GM23338 (cell line): ENCODE measurements around the gene SELPLG. TPM values are rescaled to one million over a fixed set of nuclear protein-coding genes. Genes with fewer than 3 reads are reported as not detected.

Source experiments
- ATAC-seq: fragments of 200-7000 bp; cut with Tn5 transposase; 3 replicates; pipeline ENCODE4 v1.9.1; 2020
- DNase-seq: peaks from one replicate; pipeline ENCODE4 v3.0.0-alpha.2; 2015; ENCODE audit warnings: low spot score
- H2AFZ ChIP-seq: fragments of 200-600 bp; sonication (generic); 2 replicates; pipeline ENCODE4 v1.8.0; 2016; ENCODE audit warnings: antibody characterized with exemption, mild to moderate bottlenecking, moderate library complexity
- H3F3A ChIP-seq: fragments of 200-600 bp; sonication (generic); replicated peaks from 2 replicates; pipeline ENCODE4 v1.8.0; 2017; ENCODE audit warnings: antibody characterized with exemption, mixed run types, low read depth
- H3K27ac ChIP-seq: fragments of 200-600 bp; sonication (generic); 2 replicates; pipeline ENCODE4 v1.6.1; 2016; ENCODE audit warnings: low read depth
- H3K27me3 ChIP-seq: fragments of 200-600 bp; sonication (generic); 2 replicates; pipeline ENCODE4 v1.8.0; 2016; ENCODE audit warnings: mild to moderate bottlenecking, mixed run types, moderate library complexity; ENCODE audit not compliant: insufficient read depth
- H3K36me3 ChIP-seq: fragments of 200-600 bp; sonication (generic); 2 replicates; pipeline ENCODE4 v1.8.0; 2016; ENCODE audit warnings: mild to moderate bottlenecking; ENCODE audit not compliant: insufficient read depth
- H3K4me1 ChIP-seq: fragments of 200-600 bp; sonication (generic); 2 replicates; pipeline ENCODE4 v1.8.0; 2016; ENCODE audit warnings: mild to moderate bottlenecking, moderate library complexity; ENCODE audit not compliant: insufficient read depth
- H3K4me2 ChIP-seq: fragments of 200-600 bp; sonication (generic); 2 replicates; pipeline ENCODE4 v1.7.1; 2017; ENCODE audit warnings: mixed run types
- H3K4me3 ChIP-seq: fragments of 200-600 bp; sonication (generic); 2 replicates; pipeline ENCODE4 v1.6.1; 2016; ENCODE audit warnings: mixed run types
- H3K79me2 ChIP-seq: fragments of 200-600 bp; sonication (generic); replicated peaks from 2 replicates; pipeline ENCODE4 v1.8.0; 2017; ENCODE audit warnings: mild to moderate bottlenecking; ENCODE audit not compliant: insufficient read depth
- H3K9me2 ChIP-seq: fragments of 200-600 bp; sonication (generic); 2 replicates; pipeline ENCODE4 v1.8.0; 2017; ENCODE audit not compliant: insufficient read depth
- H4K20me1 ChIP-seq: fragments of 200-600 bp; sonication (generic); replicated peaks from 2 replicates; pipeline ENCODE4 v1.8.0; 2017; ENCODE audit warnings: mild to moderate bottlenecking; ENCODE audit not compliant: insufficient read depth
- H3K27ac Mint-ChIP-seq: 2 replicates; pipeline ENCODE4 v1.8.0; 2020; ENCODE audit warnings: inconsistent platforms, mild to moderate bottlenecking, moderate library complexity, mixed read lengths
- H3K27me3 Mint-ChIP-seq: 3 replicates; pipeline ENCODE4 v1.8.0; 2022; ENCODE audit warnings: low read depth, mild to moderate bottlenecking, moderate library complexity, mixed read lengths, inconsistent platforms; ENCODE audit not compliant: insufficient read depth, poor library complexity
- H3K36me3 Mint-ChIP-seq: 3 replicates; pipeline ENCODE4 v1.8.0; 2021; ENCODE audit warnings: low read depth, mild to moderate bottlenecking, inconsistent platforms, moderate library complexity, mixed read lengths
- H3K4me1 Mint-ChIP-seq: 3 replicates; pipeline ENCODE4 v1.8.0; 2020; ENCODE audit warnings: mild to moderate bottlenecking, inconsistent platforms, mixed read lengths
- H3K4me3 Mint-ChIP-seq: 3 replicates; pipeline ENCODE4 v1.8.0; 2021; ENCODE audit warnings: moderate library complexity, mild to moderate bottlenecking, inconsistent platforms, mixed read lengths
- H3K9me3 Mint-ChIP-seq: 3 replicates; pipeline ENCODE4 v1.8.0; 2020; ENCODE audit warnings: moderate library complexity, mild to moderate bottlenecking, inconsistent platforms, mixed read lengths
- EZH2 ChIP-seq: fragments of 200-600 bp; sonication (generic); IDR thresholded peaks from one replicate; pipeline ENCODE4 v1.8.0; 2017; ENCODE audit warnings: antibody characterized with exemption, mild to moderate bottlenecking, low read depth; ENCODE audit not compliant: unreplicated experiment
- EZH2phosphoT487 ChIP-seq: fragments of 200-600 bp; sonication (generic); IDR thresholded peaks from one replicate; pipeline ENCODE4 v1.8.1; 2018; ENCODE audit warnings: antibody characterized with exemption; ENCODE audit not compliant: unreplicated experiment
- NANOG ChIP-seq: IDR thresholded peaks from 2 replicates; pipeline ENCODE4 v1.6.1; 2016; ENCODE audit warnings: antibody characterized with exemption, borderline replicate concordance
- POLR2AphosphoS5 ChIP-seq: IDR thresholded peaks from 2 replicates; pipeline ENCODE4 v1.6.1; 2016; ENCODE audit warnings: antibody characterized with exemption, low read depth
- REST ChIP-seq: IDR thresholded peaks from one replicate; pipeline ENCODE4 v1.6.1; 2018; ENCODE audit warnings: antibody characterized with exemption; ENCODE audit not compliant: unreplicated experiment
- ZNF114 ChIP-seq: fragments of 250-450 bp; sonication (Bioruptor Pico); IDR thresholded peaks from 2 replicates; pipeline ENCODE4 v1.5.0; 2020; ENCODE audit warnings: mild to moderate bottlenecking, moderate library complexity
- ZNF331 ChIP-seq: fragments of 250-450 bp; sonication (Bioruptor Pico); IDR thresholded peaks from 2 replicates; pipeline ENCODE4 v1.5.0; 2020; ENCODE audit warnings: low read depth, mild to moderate bottlenecking, moderate library complexity
- ZNF462 ChIP-seq: fragments of 250-450 bp; sonication (Bioruptor Pico); IDR thresholded peaks from 2 replicates; pipeline ENCODE4 v1.5.0; 2020; ENCODE audit warnings: mild to moderate bottlenecking, moderate library complexity
- polyA plus RNA-seq: library from polyadenylated mRNA; unstranded; fragments of >200 nt; fragmentation: Nextera tagmentation; extraction: Ambion mirVana; gene quantifications from 2 replicates; pipeline ENCODE4 v1.2.1, GENCODE V29; 2016
- total RNA-seq: library from RNA; depleted of rRNA; stranded (reverse); fragments of >200 nt; shearing (Covaris generic); gene quantifications from 2 replicates; pipeline ENCODE4 v1.2.3, GENCODE V29; 2014

SELPLG gene
- total and polyA plus RNA-seq, 2 experiments from 2014 or later: 0.16 to 0.56 TPM

- no peaks in the 10 kb centered on the region for H3K9me2 ChIP-seq
- no peak overlapping the region for H3K27ac ChIP-seq
- no peaks in the 10 kb centered on the region for H3F3A ChIP-seq
- Mint-ChIP-seq H3K4me1 (peaks cover 17% of the 10 kb centered on the region), H3K4me3 (no peak overlapping the region), H3K27me3 (peaks cover 2% of the 10 kb centered on the region), H3K36me3 (no peaks in the 10 kb centered on the region), H3K27ac (no peak overlapping the region), H3K9me3 (no peaks in the 10 kb centered on the region)
- no peak overlapping the region for H3K4me3 ChIP-seq
- no peak overlapping the region for H2AFZ ChIP-seq
- H3K4me2 ChIP-seq: no peak overlapping the region
- TF ChIP-seq ZNF331 (CRISPR knock-in tag): no peak
- TF ChIP-seq POLR2AphosphoS5: no peak
- TF ChIP-seq ZNF462 (CRISPR knock-in tag): no peak
- TF ChIP-seq NANOG: no peak
- TF ChIP-seq EZH2: no peak
- TF ChIP-seq ZNF114 (CRISPR knock-in tag): no peak
- no peak for TF ChIP-seq REST
- no peak for TF ChIP-seq EZH2phosphoT487
- no peaks in the 10 kb centered on the region for H4K20me1 ChIP-seq
- DNase-seq: no peak
- no peaks in the 10 kb centered on the region for H3K79me2 ChIP-seq
- no peak for ATAC-seq
- no peaks in the 10 kb centered on the region for H3K4me1 ChIP-seq
- no peaks in the 10 kb centered on the region for H3K27me3 ChIP-seq
- no peaks in the 10 kb centered on the region for H3K36me3 ChIP-seq
These were observed 34.2 kb downstream of the SELPLG start for GRCh38 chr12:108599541-108599940.
